ENCODE results near the gene LETM1.

- TF ChIP-seq EZH2phosphoT487 (IDR thresholded peaks at IDR 0.05; ENCODE audit: borderline replicate concordance, low read length) = no peak
- no peak for TF ChIP-seq CTCF (conservative IDR thresholded peaks at IDR 0.05; ENCODE audit: low read depth, low read length)
Measured at GRCh38 chr4:1864076-1865008, 8.4 kb upstream of the LETM1 start.
